GM12801 (cell line): ENCODE measurements around the gene ACSS1.

Experiments used
- CTCF ChIP-seq: IDR thresholded peaks from one replicate; pipeline ENCODE4 v1.5.1; 2011; ENCODE audit warnings: control low read depth; ENCODE audit not compliant: insufficient read length; ENCODE audit errors: extremely low read depth

The ACSS1 gene

DNA sequence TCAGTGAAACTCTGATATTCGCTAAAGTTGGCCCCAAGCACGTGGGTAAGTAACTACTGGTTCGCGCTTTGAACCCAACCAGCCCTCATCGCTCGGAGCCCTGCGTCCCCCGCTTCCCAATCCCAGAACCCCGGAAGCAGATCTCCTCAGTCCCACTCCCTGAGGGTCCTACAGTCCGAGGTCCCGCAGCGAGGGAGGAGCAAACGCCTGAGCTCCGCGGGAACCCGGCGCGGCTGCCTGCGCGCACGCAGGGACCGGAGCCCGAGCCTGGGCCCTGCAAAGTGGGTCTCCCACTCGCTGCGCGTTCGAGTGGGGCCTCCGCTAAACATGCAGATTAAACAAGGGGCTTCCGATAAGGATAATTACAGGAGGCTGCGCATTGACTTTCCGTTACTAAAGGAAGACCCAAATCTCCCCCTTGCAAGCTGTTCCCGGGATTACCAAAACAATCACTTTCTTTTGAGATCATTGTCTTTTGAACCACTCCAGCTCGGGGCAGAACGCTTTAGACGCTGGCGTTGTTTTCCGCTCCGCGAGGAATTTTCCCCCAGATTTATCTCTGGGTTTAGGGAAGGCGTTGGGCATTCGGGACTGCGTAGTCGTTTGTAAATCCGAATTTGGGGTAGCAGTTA is 25.3 kb upstream of the ACSS1 start:
- TF ChIP-seq CTCF: no peak

DNA sequence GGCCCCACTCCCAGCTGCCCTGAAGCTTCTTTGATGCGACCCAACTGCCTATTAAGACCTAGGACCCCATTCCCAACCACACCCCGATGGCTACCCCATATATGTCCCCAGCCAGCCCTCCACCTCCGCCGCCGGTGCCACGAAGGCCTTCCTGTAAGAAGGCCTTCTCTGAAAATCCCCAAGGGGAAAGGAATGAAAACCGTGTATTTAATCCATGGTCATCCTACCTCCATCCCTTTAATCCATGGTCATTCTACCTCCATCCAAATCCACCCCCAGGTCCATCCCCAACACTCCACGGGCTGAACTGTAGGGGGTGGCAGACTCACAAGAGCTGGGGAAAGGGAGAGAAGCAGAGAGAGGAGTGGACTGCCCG is 24.5 kb upstream of the ACSS1 start:
- no peak for TF ChIP-seq CTCF

GRCh38 chr20:25081730-25082497 is 24.0 kb upstream of the ACSS1 start, which contains the start of gene VSX1:
TSS of gene VSX1 (minus strand) at chr20:25082141. CDS start at chr20:25082096, 45 bp downstream.
- TF ChIP-seq CTCF: no peak

DNA sequence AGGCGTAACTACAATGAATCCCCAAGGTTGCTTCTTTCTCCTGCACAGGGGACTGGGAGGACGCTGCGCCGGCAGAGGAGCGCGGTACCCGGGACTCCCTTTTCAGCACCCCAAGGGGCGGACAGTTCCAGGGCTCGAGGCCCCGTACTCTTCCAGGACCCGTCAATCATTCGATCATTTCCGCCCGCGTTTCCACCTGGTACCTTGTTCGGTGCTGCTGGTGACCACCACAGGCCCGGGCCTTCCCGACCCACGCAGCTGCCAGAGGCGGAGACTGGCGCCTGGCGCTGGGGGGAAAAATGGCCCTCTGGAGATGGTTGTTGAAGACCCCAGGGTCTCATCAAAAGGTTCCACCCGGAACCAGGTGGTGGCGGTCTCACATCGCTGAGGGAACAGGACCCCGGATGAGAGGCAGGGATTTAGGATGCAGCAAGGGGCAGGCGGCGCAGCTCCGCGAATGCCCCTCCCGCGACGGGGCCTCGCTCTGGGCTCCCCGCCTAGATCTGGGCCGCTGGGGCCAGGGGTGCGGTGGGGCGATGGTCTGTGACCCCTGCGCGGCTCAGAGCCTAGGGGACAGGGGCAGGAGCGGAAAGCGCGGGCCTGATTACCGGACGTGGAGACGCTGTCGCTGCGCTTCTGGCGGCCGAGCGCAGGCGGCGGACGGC is 23.3 kb upstream of the ACSS1 start:
- no peak for TF ChIP-seq CTCF

DNA sequence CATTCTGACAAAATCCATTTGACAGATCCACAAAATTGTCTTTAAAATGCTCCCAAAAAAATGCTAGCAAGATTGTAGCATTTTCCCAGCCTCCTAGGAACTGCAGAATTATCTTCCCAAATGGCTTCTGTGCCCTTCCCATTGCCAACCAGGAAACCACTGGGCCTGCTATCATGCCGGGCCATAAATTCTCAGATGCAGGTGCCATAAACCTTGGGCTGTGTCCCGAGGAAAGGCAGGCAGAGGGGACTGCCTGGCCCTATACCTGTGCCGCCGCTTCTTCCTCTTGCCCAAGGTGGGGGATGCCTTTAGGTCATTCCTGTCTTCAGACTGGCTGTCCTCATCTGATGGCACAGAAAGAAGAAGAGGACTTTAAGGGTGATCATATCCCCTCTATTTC is 21.2 kb upstream of the ACSS1 start:
- TF ChIP-seq CTCF: no peak

DNA sequence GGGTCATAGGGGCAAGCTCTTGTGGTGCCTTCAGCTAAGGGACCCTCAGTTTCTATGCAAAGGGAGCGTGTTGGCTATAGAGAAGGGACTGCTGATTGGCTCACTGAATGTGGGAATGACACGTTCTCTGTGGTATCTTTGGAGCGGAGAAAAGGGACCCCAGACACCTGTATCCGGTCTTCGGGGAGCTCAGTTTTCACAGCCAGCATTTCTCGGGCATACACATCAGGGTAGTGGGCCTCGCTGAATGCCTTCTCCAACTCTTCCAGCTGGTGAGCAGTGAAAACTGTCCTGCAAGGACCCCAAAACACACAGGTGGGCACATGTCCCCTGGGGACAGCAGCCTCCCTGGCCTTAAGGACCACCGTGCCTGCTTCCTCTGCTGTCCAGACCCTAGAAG is 20.7 kb upstream of the ACSS1 start:
- TF ChIP-seq CTCF: no peak

DNA sequence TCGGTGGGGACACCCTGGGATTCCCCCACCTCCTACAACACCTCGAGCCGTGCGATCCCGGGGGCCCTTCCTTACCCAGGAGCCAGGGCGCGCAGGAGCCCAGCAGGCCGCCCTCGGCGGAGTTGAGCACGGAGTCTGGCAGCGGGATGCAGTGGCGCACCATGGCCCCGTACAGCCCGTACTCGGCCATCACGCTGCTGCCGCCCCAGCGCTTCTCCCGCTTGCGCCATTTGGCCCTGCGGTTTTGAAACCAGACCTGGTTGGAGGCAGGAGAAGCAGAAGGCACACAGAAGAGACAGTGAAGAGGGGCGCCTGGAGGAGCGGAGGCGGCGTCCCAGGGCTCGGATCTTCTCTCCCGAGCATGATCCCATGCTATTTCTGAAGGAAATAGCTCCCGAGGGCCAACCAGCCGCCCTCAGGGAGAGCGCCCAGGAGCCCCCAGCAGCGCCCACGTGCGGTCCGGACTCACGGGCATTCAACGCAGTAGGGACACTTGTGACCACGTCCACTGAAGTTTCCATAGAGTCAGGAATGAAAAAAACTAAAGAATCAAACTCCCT is 19.8 kb upstream of the ACSS1 start:
- no peak for TF ChIP-seq CTCF
